Activated CD4-positive, alpha-beta memory T cell treated with anti-CD3 and anti-CD28 coated beads for 36 hours (primary cell): Measurements from ENCODE around the gene RAB3GAP2. TPM values are rescaled to one million over a fixed set of nuclear protein-coding genes. Genes with fewer than 3 reads are reported as not detected.
A peak's percentile ranks its signal among the peaks of the same experiment; 100 is the strongest.
"Not testable (repeated sequence)": the region's sequence is repeated elsewhere in the genome, so short reads cannot be mapped to it uniquely, and the experiment has no call there.

Experiments used
- CTCF ChIA-PET: fragments of 350-600 bp; sonication (Branson Sonifier 250); formaldehyde crosslinking; loops from one replicate; lab custom pipeline; 2021; ENCODE audit warnings: antibody characterized with exemption, inconsistent platforms; lab: Charles Lee
- POLR2A ChIA-PET: fragments of 350-600 bp; sonication (Branson Sonifier 250); formaldehyde crosslinking; loops from one replicate; lab custom pipeline; 2021; ENCODE audit warnings: antibody characterized with exemption; lab: Charles Lee
- DNase-seq: peaks from one replicate; pipeline ENCODE4 v3.0.0-alpha.2; 2020
- H3K27ac Mint-ChIP-seq: one replicate; pipeline ENCODE4 v1.8.0; 2021; ENCODE audit warnings: mixed read lengths
- H3K27me3 Mint-ChIP-seq: one replicate; pipeline ENCODE4 v1.8.0; 2021; ENCODE audit warnings: mixed read lengths
- H3K36me3 Mint-ChIP-seq: one replicate; pipeline ENCODE4 v1.8.0; 2021; ENCODE audit warnings: mixed read lengths
- H3K4me1 Mint-ChIP-seq: one replicate; pipeline ENCODE4 v1.8.0; 2021; ENCODE audit warnings: low read depth, mixed read lengths
- H3K4me3 Mint-ChIP-seq: one replicate; pipeline ENCODE4 v1.8.0; 2021; ENCODE audit warnings: mild to moderate bottlenecking, mixed read lengths
- H3K9me3 Mint-ChIP-seq: one replicate; pipeline ENCODE4 v1.8.0; 2021; ENCODE audit warnings: mixed read lengths
- intact Hi-C: fragments of 100-400 bp; cut with micrococcal nuclease; formaldehyde crosslinking; loops from one replicate; pipeline ENCODE4 v1.15.1; 2023
- total RNA-seq, 2 experiments: library from RNA; stranded (reverse); gene quantifications; one replicate each; pipeline ENCODE4 v1.2.3, GENCODE V29; 2021

The RAB3GAP2 gene
- total RNA-seq, 2 experiments from 2014 or later = 46.1 to 46.5 TPM

DNA sequence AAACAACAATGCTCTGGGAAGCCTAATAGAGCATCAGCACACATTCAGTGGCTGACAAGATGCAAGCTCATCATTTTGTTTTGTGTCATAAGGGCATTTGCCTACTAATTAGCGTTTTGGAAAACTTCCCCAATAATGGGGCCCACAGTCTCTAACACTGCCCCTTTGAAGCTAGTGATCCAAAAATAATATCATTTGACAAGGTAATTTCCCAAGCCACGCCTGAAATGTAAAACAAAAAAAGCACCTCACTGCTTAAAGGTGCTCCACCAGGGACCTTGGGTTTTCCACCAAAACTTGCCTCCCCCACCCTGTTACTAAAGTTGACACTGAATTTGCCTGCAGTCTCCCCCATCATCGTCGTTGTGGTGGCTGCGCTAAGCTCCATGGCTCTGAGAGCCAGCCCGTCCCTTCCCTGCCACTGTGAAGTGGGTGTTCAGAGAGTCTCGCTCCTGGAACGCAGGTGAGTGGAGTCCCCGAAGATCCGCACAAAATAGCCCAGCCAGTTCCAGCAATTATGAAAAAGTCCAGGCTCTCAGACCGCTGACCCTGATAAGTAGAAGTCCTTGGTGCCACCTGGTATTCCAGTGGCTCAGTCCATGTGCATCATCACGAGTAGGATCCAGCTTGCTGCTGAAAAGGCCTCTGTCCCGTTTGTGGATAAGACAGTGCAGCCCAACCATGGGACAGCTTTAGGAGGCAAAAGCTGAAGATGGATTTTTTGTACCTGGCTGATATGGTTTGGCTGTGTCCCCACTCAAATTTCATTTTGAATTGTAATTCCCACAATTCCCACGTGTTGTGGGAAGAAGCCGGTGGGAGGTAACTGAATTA lies 52.2 kb downstream of the RAB3GAP2 start:
- H3K27ac Mint-ChIP-seq = no peak overlapping the region
- POLR2A ChIA-PET = interaction anchor here (0.6 kb wide), 1 partner anchor 1375 kb away, joined by 3 read pairs; no protein-coding TSS in a partner anchor
- no peaks in the 10 kb centered on the region for H3K27me3 Mint-ChIP-seq
- peaks cover 6% of the 10 kb centered on the region for H3K36me3 Mint-ChIP-seq
- peaks cover 51% of the 10 kb centered on the region for H3K4me1 Mint-ChIP-seq
- intact Hi-C loops = no loop called here
- H3K9me3 Mint-ChIP-seq = no peaks in the 10 kb centered on the region
- DNase-seq = peak; percentile 12
- CTCF ChIA-PET = interaction anchor here (0.7 to 1.7 kb wide), 5 partner anchors 9 to 513 kb away, joined by 3 to 11 read pairs (median 5); no protein-coding TSS in a partner anchor
- no peak overlapping the region for H3K4me3 Mint-ChIP-seq

DNA sequence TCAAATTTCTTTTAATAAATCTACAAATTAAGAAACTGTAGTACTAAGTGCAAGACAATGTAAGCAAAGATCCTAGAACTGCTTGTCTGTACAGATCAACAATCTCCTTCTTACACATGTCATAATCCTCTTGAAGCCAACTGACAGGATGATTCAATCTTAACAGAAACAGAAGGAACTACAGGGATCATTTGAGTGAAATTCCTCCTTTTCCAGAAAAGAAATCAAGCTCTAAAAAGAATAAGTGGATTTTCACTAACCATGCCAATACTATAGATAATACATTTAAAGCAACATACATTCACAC lies 53.2 kb downstream of the RAB3GAP2 start:
- Mint-ChIP-seq H3K27ac (no peak overlapping the region), H3K9me3 (no peaks in the 10 kb centered on the region), H3K4me3 (no peak overlapping the region), H3K4me1 (peaks cover 41% of the 10 kb centered on the region), H3K27me3 (no peaks in the 10 kb centered on the region), H3K36me3 (peaks cover 6% of the 10 kb centered on the region)
- CTCF ChIA-PET = interaction anchor here (1.0 to 1.7 kb wide), 11 partner anchors 8 to 514 kb away, joined by 3 to 11 read pairs (median 3); partner anchors contain the start of gene BPNT1
- POLR2A ChIA-PET = interaction anchor here (0.6 to 0.8 kb wide), 3 partner anchors 53 to 1376 kb away, joined by 3 to 7 read pairs (median 4); partner anchors contain the start of gene RAB3GAP2
- intact Hi-C loops = no loop called here
- DNase-seq = no peak

DNA sequence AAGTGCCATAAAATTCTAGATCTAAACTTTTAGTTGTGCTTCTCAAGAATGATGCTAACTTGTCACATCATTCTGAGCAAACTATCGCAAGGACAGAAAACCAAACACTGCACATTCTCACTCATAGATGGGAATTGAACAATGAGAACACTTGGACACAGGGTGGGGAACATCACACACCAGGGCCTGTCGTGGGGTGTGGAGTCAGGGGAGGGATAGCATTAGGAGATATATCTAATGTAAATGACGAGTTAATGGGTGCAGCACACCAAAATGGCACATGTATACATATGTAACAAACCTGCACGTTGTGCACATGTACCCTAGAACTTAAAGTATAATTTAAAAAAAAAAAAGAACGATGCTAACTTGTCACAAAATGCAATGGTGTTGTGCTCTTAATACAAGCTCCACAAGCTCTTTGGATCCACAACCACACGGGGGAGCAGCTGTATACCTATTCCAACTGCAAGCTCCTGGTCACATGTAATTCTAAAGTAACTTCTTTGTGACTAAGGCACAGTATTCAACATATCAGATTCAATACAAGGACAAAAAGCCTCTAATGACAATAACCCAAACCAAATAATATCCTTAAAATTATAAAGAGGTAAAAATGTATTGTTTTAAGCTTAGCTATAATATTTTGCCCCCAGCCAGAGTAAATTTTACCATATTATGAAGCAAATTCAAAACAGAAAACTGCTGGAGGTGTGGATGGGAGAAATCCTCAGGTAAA lies 53.7 kb downstream of the RAB3GAP2 start:
- H3K4me3 Mint-ChIP-seq, H3K9me3 Mint-ChIP-seq, H3K27me3 Mint-ChIP-seq, H3K36me3 Mint-ChIP-seq, H3K27ac Mint-ChIP-seq: not testable (repeated sequence)
- ChIA-PET CTCF (interaction anchor here (0.6 to 2.1 kb wide), 12 partner anchors 8 to 515 kb away, joined by 3 to 11 read pairs (median 4); partner anchors contain the start of gene BPNT1), POLR2A (interaction anchor here (0.6 to 0.8 kb wide), 2 partner anchors 54 to 359 kb away, joined by 4 to 7 read pairs; partner anchors contain the start of gene RAB3GAP2)
- H3K4me1 Mint-ChIP-seq = peaks cover 39% of the 10 kb centered on the region
- DNase-seq = peak; percentile 62
- intact Hi-C loops = loop anchor here (1.0 kb wide), 2 partner anchors 54 to 515 kb away; partner anchors contain the start of gene RAB3GAP2

DNA sequence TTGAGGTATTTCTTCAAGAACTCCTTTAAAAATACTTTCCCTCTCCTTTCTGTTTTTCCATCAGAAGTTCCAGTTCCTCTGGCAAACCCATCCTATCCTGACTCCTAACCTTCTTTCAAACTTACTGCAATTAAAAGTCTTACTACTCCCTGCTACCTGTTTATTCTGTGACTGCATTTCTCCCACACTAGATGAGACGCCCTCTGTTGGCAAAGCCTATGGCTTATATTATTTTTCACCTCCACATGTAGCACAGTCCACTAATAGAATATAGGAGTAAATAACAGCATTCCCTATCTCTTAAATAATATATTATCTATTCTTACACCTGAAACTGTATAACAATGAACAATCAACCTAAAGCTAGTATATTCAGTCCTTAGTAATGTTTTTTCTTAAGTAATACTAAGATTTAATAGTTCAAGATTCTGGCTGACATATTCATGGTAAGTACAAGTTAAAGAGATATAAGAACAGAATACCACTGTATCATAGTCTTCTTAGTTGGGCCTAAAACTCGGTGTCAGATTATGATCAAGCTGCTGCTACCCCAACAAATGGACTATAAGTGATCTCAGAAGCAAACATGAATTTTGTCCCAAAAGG lies 54.8 kb downstream of the RAB3GAP2 start:
- CTCF ChIA-PET = interaction anchor here (1.1 to 2.1 kb wide), 3 partner anchors 12 to 73 kb away, joined by 5 to 9 read pairs (median 5); no protein-coding TSS in a partner anchor
- no peak for DNase-seq
- H3K27me3 Mint-ChIP-seq = no peaks in the 10 kb centered on the region
- H3K27ac Mint-ChIP-seq = no peak overlapping the region
- H3K36me3 Mint-ChIP-seq = peaks cover 10% of the 10 kb centered on the region
- no peak overlapping the region for H3K4me3 Mint-ChIP-seq
- POLR2A ChIA-PET = no interaction called here
- H3K4me1 Mint-ChIP-seq = peaks cover 30% of the 10 kb centered on the region
- intact Hi-C loops = no loop called here
- no peaks in the 10 kb centered on the region for H3K9me3 Mint-ChIP-seq

DNA sequence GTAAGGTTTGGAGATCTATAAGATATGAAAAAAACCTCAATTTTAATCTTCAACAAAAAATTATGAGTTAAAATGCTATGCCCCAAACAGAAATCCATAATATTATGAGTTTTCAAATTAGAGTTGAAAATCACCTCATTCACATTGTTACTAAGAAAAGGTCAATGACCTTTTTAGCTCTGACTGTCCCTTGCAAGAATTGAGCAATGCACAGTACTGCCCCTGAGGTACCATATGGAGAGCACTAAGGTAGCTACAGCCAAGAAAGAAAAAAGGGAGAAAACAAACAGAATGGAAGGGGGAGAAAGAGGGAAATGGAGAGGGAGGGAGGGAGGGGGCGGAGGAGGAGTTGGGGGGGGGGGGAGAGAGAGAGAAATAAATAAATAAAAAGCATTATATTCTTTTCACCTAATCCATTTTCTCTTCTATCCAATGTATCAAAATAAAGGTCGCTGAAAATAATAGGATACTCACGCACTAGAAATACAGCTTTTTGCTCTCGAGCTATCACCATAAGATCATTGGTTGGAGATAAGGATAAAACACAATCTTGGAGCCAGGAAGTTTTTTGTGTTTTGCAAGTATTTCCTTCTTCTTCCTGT lies 58.8 kb downstream of the RAB3GAP2 start:
- Mint-ChIP-seq H3K36me3 (peaks cover 30% of the 10 kb centered on the region), H3K4me1 (peaks cover 5% of the 10 kb centered on the region), H3K27ac (no peak overlapping the region), H3K4me3 (no peak overlapping the region), H3K27me3 (no peaks in the 10 kb centered on the region), H3K9me3 (no peaks in the 10 kb centered on the region)
- DNase-seq = no peak
- intact Hi-C loops = no loop called here
- ChIA-PET CTCF (interaction anchor here (1.6 kb wide), 1 partner anchor 100 kb away, joined by 3 read pairs; no protein-coding TSS in a partner anchor), POLR2A (no interaction called here)

DNA sequence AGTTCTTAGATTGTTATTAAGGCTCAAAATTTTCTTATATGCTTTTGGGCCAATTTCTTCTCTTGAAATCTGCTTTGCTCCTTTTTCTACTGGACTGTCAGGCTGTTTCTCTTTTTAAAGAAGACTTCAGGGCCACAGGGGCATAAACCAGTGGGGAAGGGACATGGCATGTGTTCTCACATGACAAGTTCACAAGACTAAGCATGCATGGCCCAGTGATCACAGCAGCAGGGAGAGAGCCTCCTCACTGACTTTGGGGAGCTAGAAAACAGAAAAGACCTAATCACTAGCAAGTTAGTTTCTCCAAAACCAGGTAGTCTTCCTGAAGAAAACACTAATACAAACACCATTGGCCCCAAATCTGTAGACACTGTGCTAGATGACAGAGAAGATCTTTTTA lies 64.8 kb downstream of the RAB3GAP2 start:
- POLR2A ChIA-PET = no interaction called here
- intact Hi-C loops = no loop called here
- H3K36me3 Mint-ChIP-seq = peaks cover 55% of the 10 kb centered on the region
- H3K4me3 Mint-ChIP-seq = no peak overlapping the region
- DNase-seq = no peak
- H3K4me1 Mint-ChIP-seq = peaks cover 4% of the 10 kb centered on the region
- H3K27me3 Mint-ChIP-seq = no peaks in the 10 kb centered on the region
- no peaks in the 10 kb centered on the region for H3K9me3 Mint-ChIP-seq
- H3K27ac Mint-ChIP-seq = no peak overlapping the region
- CTCF ChIA-PET = interaction anchor here (1.1 kb wide), 1 partner anchor 18 kb away, joined by 4 read pairs; no protein-coding TSS in a partner anchor

DNA sequence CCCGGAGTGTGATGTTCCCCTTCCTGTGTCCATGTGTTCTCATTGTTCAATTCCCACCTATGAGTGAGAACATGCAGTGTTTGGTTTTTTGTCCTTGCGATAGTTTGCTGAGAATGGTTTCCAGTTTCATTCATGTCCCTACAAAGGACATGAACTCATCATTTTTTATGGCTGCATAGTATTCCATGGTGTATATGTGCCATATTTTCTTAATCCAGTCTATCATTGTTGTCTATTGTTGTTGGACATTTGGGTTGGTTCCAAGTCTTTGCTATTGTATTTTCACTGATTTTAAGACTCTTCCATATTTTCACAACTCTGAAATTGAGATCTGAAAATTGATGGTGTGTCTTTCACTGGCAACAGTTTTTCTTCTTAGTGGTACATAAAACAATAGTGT lies 67.5 kb downstream of the RAB3GAP2 start:
- H3K27ac Mint-ChIP-seq, CTCF ChIA-PET, H3K4me1 Mint-ChIP-seq, POLR2A ChIA-PET, H3K9me3 Mint-ChIP-seq, H3K27me3 Mint-ChIP-seq, DNase-seq, intact Hi-C loops, H3K4me3 Mint-ChIP-seq: not testable (repeated sequence)
- peaks cover 39% of the 10 kb centered on the region for H3K36me3 Mint-ChIP-seq

DNA sequence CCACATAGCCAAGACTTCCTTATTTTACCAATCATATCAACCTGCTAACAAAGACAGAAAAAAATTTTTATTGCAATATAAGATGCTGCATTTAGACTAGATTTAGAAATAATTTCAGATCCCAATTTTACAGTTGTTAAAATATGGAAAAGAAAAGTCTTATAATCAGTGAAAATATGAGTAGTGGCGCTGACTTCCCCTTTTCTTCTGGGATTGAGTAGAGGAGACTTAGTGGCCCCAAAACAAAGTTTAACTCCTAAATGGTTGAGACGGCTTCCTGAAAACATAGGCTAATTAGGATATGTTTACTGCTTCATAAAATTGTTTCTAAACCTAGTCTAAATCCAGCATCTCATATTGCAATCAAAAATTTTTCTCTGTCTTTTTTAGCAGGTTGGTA lies 68.4 kb downstream of the RAB3GAP2 start:
- H3K27ac Mint-ChIP-seq = no peak overlapping the region
- ChIA-PET POLR2A (no interaction called here), CTCF (no interaction called here)
- intact Hi-C loops = no loop called here
- no peaks in the 10 kb centered on the region for H3K27me3 Mint-ChIP-seq
- H3K9me3 Mint-ChIP-seq = no peaks in the 10 kb centered on the region
- peaks cover 32% of the 10 kb centered on the region for H3K36me3 Mint-ChIP-seq
- H3K4me1 Mint-ChIP-seq = no peaks in the 10 kb centered on the region
- DNase-seq = no peak
- H3K4me3 Mint-ChIP-seq = no peak overlapping the region

DNA sequence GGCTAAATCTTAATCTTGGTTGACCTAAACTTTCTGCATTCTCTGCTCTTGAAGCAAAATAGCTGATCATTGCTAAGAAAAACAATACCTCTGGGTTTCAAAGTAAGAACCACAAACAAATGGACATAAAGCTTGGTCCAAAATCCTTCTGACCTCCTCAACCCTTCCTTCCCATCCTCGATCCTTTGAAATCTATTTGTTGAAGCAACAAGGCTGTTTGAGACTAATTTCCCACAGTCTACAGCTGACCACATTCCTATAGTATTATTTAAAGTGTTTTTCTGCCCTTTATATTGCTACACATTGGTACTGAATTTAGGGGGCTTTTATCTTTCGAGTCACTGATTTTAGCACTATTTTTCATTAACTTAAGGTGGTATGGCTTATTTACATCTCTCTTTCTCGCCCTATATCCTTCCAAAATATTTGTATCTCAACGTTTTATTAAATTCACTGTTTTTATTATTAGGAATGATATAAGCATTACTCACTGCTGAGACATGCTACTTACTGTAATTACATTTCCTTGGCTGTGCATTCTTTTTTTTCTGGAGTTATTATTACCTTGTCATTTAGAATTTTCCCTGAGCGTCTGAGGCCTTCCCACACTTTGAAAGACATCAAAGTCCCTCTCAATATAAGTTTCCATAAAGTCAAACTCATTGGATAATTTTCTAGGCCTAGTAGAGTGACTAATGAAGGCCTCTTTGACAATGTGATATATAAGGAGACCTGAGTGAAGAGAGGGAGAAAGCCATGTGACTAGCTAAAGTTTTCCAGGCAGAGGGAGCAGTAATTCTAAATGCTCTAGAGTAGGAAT lies 73.9 kb downstream of the RAB3GAP2 start:
- H3K9me3 Mint-ChIP-seq = no peaks in the 10 kb centered on the region
- POLR2A ChIA-PET = no interaction called here

DNA sequence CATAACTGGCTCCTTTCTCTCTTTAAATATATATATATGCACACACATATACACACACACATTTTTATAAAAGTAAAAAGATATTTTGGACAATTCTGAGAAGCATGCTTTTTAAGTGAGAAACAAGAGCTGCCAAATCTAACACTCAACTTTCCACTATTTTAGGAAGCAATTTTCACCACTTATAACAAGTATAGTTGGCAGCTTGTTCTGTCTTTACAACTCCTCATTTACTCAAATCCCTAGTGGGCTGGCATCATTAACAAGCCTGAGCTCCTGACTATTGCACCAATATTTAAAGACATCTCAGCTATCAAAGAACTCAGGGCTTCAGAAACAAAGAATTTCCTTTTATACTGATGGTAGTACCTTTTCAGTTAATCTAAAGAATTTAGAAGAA lies 76.6 kb downstream of the RAB3GAP2 start:
- intact Hi-C loops = no loop called here
- no peak for DNase-seq
- Mint-ChIP-seq H3K4me1 (no peaks in the 10 kb centered on the region), H3K27me3 (no peaks in the 10 kb centered on the region), H3K4me3 (no peak overlapping the region), H3K36me3 (peaks cover 12% of the 10 kb centered on the region), H3K27ac (no peak overlapping the region), H3K9me3 (no peaks in the 10 kb centered on the region)
- ChIA-PET CTCF (interaction anchor here (2.0 kb wide), 1 partner anchor 22 kb away, joined by 5 read pairs; no protein-coding TSS in a partner anchor), POLR2A (no interaction called here)

More for the DNA sequence above, 73.9 kb downstream of the RAB3GAP2 start:
- no peak for DNase-seq
- Mint-ChIP-seq H3K4me3 (no peak overlapping the region), H3K27me3 (no peaks in the 10 kb centered on the region), H3K4me1 (no peaks in the 10 kb centered on the region), H3K27ac (no peak overlapping the region), H3K36me3 (peaks cover 3% of the 10 kb centered on the region)
- CTCF ChIA-PET = interaction anchor here (0.8 kb wide), 1 partner anchor 10 kb away, joined by 3 read pairs; no protein-coding TSS in a partner anchor
- intact Hi-C loops = no loop called here
